Right cardiac atrium (tissue), 5 donors: ENCODE results near the gene PLEKHA8. TPM values are rescaled to one million over a fixed set of nuclear protein-coding genes. Genes with fewer than 3 reads are reported as not detected.
A peak's percentile ranks its signal among the peaks of the same experiment; 100 is the strongest.

Experiments used
- ATAC-seq, 2 donors: fragments of 200-7000 bp; cut with Tn5 transposase; one replicate each; pipeline versions ENCODE4 v1.8.0 to v1.9.1; 2020; ENCODE audit warnings: moderate library complexity in 2 of 2, mild to moderate bottlenecking in 1 of 2
- DNase-seq, 3 donors: peaks; one replicate each; pipeline ENCODE4 v3.0.0-alpha.2; 2020
- H3K27ac ChIP-seq: one replicate; pipeline ENCODE4 v1.5.1; 2013; ENCODE audit warnings: mild to moderate bottlenecking, low read length, control low read depth, moderate library complexity
- H3K27me3 ChIP-seq: one replicate; pipeline ENCODE4 v1.6.1; 2013; ENCODE audit not compliant: control insufficient read depth, insufficient read depth
- H3K4me1 ChIP-seq: one replicate; pipeline ENCODE4 v1.6.1; 2013; ENCODE audit warnings: low read length; ENCODE audit not compliant: control insufficient read depth, insufficient read depth
- H3K4me3 ChIP-seq: one replicate; pipeline ENCODE4 v1.5.1; 2013; ENCODE audit warnings: low read length, control low read depth
- H3K9me3 ChIP-seq: one replicate; pipeline ENCODE4 v1.6.1; 2013; ENCODE audit warnings: low read length; ENCODE audit not compliant: control insufficient read depth
- WGBS: extraction: QIAGEN DNeasy Blood & Tissue Kit; methylation state at CpG from one replicate; pipeline ENCODE4 v1.1.7; 2013; 5-methylcytosine and 5-hydroxymethylcytosine counted together
- intact Hi-C, 4 donors: fragments of 100-400 bp; cut with DNase I; formaldehyde crosslinking; loops; one replicate each; pipeline versions ENCODE4 v1.11.0 to v1.14.0; 2022 to 2023
- polyA plus RNA-seq: library from polyadenylated mRNA; stranded (reverse); fragments of 200-250 nt; gene quantifications from one replicate; pipeline ENCODE4 v1.2.3, GENCODE V29; 2013
- total RNA-seq, 4 donors: library from RNA; stranded (reverse); fragmentation: NEBNext Ultra II Directional; extraction: Animal tissue kit (Norgen Biotek cat#: 25700); gene quantifications; one replicate each; pipeline ENCODE4 v1.2.1, GENCODE V29; 2021
- donor health status: healthy with polysubstance abuse.
- donor health status: DM: no; HTN: yes; CAD: no.
- donor health status: DM: no; HTN: no; CAD: no.
- donor health status: DM: no; HTN: yes; CAD: no; lungs with severe emphysema.
- donor health status: DM: yes; HTN: yes; CAD: no.

The PLEKHA8 gene
- total and polyA plus RNA-seq, 5 donors = 1.7 to 5.6 (median 4.3) TPM

DNA sequence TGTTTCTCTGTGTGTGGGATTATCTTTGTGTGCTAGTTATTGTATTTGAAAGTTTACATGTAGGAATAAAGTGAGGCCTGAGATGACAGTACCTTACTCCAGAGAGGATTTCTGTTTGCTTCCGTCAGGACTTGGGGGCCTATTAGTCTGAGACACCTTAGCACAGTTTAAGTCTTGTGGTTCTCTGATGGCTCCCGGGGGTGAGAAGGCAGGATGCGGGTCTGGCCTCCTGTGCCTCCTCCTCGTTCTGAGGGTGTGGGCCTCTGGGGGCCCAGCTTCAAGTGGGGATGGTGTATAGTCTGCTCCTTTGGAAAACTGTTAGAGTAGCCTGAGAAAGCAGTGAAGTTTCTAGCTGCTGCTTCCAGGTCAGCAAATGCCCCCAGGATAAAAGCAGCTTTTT lies 119.0 kb downstream of the PLEKHA8 start:
- no peak overlapping the region for H3K4me3 ChIP-seq
- peaks cover 2% of the 10 kb centered on the region for H3K4me1 ChIP-seq
- no peak overlapping the region for H3K27ac ChIP-seq
- no peak for DNase-seq
- no peak for ATAC-seq
- H3K27me3 ChIP-seq = no peaks in the 10 kb centered on the region
- no peaks in the 10 kb centered on the region for H3K9me3 ChIP-seq
- intact Hi-C loops = no loop called here
- WGBS = 62% methylated on average over 4 of the region's 4 CpGs

DNA sequence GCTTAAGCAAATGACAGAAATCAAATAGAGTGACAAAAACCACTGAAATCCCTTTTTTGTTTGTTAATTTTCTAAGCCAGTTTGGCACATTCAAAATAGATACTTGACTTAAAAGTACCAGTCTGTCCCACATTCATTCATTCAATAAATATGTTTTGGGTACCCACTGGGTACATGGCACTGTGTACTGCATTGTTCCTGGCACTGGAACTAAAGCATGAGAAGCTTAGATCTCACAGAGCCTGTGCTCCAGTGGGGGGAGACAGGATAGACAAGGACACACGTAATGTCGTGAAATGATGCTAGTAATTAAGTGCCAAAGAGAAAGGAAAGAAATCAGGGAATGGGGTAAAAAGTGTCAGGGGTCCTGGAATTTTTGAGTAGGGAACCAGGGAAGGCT lies 119.6 kb downstream of the PLEKHA8 start:
- no peak overlapping the region for H3K27ac ChIP-seq
- WGBS = 92% methylated on average over 2 of the region's 2 CpGs
- intact Hi-C loops = no loop called here
- H3K27me3 ChIP-seq = no peaks in the 10 kb centered on the region
- no peaks in the 10 kb centered on the region for H3K9me3 ChIP-seq
- DNase-seq = no peak
- ATAC-seq = no peak
- no peak overlapping the region for H3K4me3 ChIP-seq
- peaks cover 2% of the 10 kb centered on the region for H3K4me1 ChIP-seq

DNA sequence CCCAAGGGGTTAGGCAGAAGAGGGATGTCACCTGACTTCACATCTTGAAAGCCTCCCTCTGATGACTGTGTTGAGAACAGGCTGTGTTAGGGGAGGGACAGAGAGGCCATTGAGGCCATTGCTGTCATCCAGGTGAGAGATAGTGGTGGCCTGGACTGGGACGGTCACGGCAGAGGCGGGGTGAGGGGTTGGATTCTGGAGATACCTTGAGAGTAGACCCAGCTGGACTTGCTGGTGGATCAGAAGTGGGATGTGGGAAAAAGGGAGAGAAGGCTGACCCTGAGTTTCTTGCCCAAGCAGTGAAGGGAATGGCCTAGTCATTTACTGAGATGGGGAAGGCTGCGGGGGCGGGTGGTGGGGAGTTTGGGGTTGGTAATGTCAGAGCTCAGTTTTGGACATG lies 120.2 kb downstream of the PLEKHA8 start:
- peaks cover 2% of the 10 kb centered on the region for H3K4me1 ChIP-seq
- H3K4me3 ChIP-seq = no peak overlapping the region
- H3K27ac ChIP-seq = no peak overlapping the region
- WGBS = 96% methylated on average over 5 of the region's 5 CpGs
- DNase-seq = no peak
- intact Hi-C loops = no loop called here
- H3K9me3 ChIP-seq = no peaks in the 10 kb centered on the region
- H3K27me3 ChIP-seq = no peaks in the 10 kb centered on the region
- ATAC-seq = no peak

DNA sequence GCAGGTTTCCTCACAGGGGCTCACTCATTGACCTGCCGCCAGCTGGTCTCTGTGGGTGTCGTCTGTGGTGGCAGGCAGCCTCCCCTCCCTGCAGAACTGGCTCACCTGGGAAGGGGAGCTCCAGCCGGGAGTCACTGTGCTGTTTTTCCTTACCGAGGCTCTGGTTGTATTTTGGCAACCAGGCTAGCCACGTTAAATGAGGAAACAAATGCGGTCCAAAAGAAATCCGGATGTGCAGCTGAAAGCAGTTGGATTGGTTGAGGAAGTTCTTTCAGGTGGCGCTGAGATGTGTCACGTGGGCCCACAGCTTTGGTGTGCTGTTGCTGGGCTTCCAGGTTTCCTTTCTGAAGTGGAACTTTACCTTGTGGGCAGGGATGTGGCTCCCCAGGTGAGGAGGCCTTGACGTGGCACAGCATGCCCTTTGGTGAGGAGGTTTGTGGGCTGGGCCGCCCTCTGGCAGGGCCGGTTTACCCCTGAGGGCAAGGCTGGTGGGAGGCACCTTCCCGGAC lies 120.8 kb downstream of the PLEKHA8 start:
- DNase-seq (peak in 1 of 3 donors; percentile 54), ATAC-seq (no peak)
- 70% methylated on average over 13 of the region's 13 CpGs for WGBS
- Histone ChIP-seq H3K27me3 (no peaks in the 10 kb centered on the region), H3K4me3 (no peak overlapping the region), H3K4me1 (no peaks in the 10 kb centered on the region), H3K9me3 (no peaks in the 10 kb centered on the region), H3K27ac (no peak overlapping the region)
- intact Hi-C loops = no loop called here

DNA sequence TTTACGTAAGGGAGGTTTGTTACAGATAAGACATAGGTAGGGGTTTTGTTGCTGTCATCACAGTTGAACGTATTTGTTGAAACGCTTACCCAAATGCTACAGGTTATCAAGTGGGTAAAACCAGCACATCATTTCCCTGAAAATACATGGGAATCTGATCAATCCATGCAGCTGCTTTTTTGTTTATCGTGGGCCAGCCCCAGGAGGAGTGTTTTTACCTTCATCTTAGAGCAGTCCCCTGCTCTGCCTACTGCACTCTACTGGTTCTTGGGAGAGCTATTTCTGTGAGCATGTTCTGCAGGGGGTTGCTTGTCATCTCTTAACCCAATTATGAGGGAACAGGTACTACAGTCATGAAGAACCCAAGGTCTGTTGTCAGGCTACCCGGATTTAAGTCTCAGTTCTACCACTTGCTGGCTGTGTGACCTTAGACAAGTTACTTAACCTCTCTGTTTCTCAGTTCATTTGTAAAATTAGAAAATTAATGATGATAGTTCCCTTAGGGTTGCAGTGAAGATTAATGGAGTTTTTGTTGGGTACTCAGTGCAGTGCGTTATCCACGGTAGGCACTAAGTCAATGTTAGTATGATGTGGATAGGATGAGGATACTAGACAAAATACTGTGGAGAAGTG lies 121.5 kb downstream of the PLEKHA8 start:
- WGBS = 94% methylated on average over 7 of the region's 7 CpGs
- Histone ChIP-seq H3K4me3 (no peak overlapping the region), H3K9me3 (no peaks in the 10 kb centered on the region), H3K4me1 (no peaks in the 10 kb centered on the region), H3K27ac (no peak overlapping the region), H3K27me3 (no peaks in the 10 kb centered on the region)
- ATAC-seq (no peak), DNase-seq (no peak)
- intact Hi-C loops = no loop called here

DNA sequence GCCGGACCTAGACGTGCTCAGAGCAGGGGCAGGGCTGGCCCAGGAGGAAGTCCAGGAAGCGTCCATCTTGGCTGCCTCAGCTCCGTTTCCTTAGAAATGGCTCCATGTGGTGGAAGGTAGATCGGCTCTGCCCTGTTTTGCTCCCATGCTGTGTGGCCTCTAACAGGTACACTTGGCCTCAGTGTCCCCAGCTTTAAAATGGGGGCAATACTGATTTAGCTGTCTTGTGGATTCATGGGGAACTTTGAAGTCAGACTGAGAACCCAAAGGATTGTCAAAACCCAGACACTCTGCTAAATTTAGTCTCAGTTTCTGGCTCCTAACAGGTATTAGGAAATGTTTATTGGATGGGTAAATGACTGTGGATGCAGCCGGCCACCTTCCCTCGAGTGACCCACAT lies 122.5 kb downstream of the PLEKHA8 start:
- intact Hi-C loops = no loop called here

DNA sequence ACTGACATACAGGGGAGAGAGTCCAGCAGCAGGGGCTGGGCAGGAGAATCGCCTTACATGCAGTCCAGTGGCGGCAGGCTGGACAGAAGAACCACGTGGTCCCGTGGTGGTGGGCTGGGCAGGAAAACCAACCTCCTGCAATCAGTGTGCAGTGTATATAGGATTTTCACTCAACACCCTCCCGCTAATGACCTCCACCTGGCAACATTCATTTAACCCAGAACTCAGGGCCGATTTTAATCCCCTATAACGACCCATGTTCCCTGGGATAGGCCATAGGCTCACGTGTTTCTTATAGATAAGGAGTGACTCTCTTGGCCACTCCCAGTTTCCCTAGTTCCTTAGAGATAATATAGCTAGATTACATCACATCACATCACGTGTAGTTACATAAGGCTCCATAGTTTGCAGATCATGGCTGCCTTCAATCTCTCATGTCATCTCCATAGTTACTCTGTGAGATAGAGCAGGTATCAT lies 125.9 kb downstream of the PLEKHA8 start:
- ATAC-seq (no peak), DNase-seq (no peak)
- H3K27ac ChIP-seq = no peak overlapping the region
- H3K9me3 ChIP-seq = no peaks in the 10 kb centered on the region
- H3K27me3 ChIP-seq = no peaks in the 10 kb centered on the region
- H3K4me3 ChIP-seq = no peak overlapping the region
- 82% methylated on average over 9 of the region's 9 CpGs for WGBS
- intact Hi-C loops = no loop called here
- no peaks in the 10 kb centered on the region for H3K4me1 ChIP-seq

More for the DNA sequence above, 122.5 kb downstream of the PLEKHA8 start:
- WGBS = 86% methylated on average over 7 of the region's 7 CpGs
- ATAC-seq (no peak), DNase-seq (no peak)
- Histone ChIP-seq H3K4me3 (no peak overlapping the region), H3K9me3 (no peaks in the 10 kb centered on the region), H3K27me3 (no peaks in the 10 kb centered on the region), H3K4me1 (no peaks in the 10 kb centered on the region), H3K27ac (no peak overlapping the region)

DNA sequence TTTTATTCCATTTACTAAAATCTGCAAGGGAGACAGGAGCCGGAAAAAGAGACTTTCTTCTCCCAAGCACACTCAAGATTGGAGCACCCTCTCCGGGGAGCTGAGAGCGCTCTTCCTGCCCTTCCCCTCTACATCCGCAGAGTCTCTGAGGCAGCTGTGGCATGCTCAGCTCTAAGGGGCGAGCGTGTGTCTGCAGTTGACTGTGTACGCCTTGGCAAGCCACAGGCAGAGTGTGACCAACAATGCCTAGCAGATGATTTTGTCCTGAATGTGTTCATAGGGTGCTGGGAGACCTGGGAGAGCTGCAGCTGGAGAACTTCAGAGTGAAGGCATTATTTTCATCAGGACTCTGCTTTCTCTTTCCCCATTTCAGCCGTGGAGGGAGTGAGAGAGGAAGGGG lies 127.3 kb downstream of the PLEKHA8 start:
- ATAC-seq (peak in 1 of 2 donors; percentile 34), DNase-seq (no peak)
- Histone ChIP-seq H3K27me3 (no peaks in the 10 kb centered on the region), H3K4me3 (no peak overlapping the region), H3K9me3 (no peaks in the 10 kb centered on the region), H3K27ac (no peak overlapping the region), H3K4me1 (peaks cover 2% of the 10 kb centered on the region)
- 69% methylated on average over 8 of the region's 8 CpGs for WGBS
- intact Hi-C loops = no loop called here

DNA sequence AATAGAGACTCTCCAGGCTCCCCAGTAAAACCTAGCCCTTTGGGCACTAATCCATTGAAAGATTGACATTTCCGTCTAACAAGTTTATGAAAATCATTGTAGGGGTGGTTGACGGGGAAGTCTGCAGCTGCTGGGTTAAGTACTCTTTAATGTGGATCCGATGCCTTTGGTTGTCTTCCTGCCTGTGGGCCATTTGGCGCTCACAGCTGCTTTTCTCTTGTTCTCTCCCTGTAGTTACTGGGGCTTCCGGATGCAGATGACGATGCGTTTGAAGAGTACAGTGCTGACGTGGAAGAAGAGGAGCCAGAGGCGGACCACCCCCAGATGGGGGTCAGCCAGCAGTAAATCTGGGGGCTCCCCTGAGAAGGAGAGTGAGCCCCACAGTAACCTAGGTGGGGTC lies 129.0 kb downstream of the PLEKHA8 start:
- DNase-seq = no peak
- H3K9me3 ChIP-seq = no peaks in the 10 kb centered on the region
- no peak overlapping the region for H3K4me3 ChIP-seq
- H3K27me3 ChIP-seq = no peaks in the 10 kb centered on the region
- 92% methylated on average over 9 of the region's 9 CpGs for WGBS
- intact Hi-C loops = no loop called here
- H3K27ac ChIP-seq = no peak overlapping the region
- ATAC-seq = no peak
- H3K4me1 ChIP-seq = peaks cover 2% of the 10 kb centered on the region

DNA sequence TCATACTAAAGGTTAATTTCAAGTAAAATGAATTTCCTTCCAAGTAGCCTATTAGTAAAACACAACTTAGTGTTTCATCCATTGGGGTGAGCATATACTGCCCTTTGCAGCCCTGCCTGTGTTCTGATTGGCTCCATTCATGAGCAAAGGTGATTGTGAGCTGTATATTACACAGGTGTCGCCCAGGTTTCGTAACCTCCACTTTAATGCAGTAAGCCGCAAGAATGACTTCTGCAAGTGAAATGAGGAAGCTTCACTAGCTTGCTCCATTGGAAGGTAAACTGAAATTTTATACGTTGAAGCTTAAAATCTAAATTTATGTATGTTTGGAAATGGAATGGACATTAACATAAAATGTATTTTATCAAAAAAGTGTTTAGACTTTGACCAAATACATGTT lies 131.0 kb downstream of the PLEKHA8 start:
- intact Hi-C loops = no loop called here
- Histone ChIP-seq H3K9me3 (no peaks in the 10 kb centered on the region), H3K27me3 (no peaks in the 10 kb centered on the region), H3K4me3 (no peak overlapping the region), H3K27ac (no peak overlapping the region), H3K4me1 (peaks cover 2% of the 10 kb centered on the region)
- no peak for ATAC-seq
- WGBS = 83% methylated on average over 4 of the region's 4 CpGs
- DNase-seq = no peak

DNA sequence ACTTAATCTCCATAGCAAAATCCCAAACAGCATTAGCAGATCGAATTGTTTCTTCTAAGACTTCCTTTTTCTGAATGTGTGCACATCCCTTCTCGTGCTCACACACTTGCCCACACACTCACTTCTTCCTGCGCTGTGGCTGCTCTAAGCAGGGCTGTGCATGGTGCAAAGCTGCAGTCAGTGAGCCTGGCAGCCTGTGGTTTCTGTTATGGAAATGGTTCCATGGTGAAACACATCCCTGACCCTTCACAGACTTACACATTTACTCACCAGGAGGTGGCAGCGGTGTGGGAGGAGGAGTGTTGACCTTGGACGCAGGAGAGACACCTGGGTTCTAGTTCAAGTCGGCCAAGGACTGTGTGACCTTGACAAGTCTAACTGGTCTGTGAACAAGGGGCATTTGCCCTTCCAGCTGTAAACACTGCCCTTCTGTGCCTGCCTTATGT lies 131.5 kb downstream of the PLEKHA8 start:
- Histone ChIP-seq H3K27ac (no peak overlapping the region), H3K4me1 (peaks cover 2% of the 10 kb centered on the region), H3K27me3 (no peaks in the 10 kb centered on the region), H3K4me3 (no peak overlapping the region), H3K9me3 (no peaks in the 10 kb centered on the region)
- 55% methylated on average over 6 of the region's 6 CpGs for WGBS
- ATAC-seq (peak; percentile 23 to 59), DNase-seq (peak in 2 of 3 donors; percentile 60 to 65)
- intact Hi-C loops = loop anchor here (10.0 kb wide), 5 partner anchors 85 to 405 kb away; no protein-coding TSS in a partner anchor
